Naive thymus-derived CD4-positive, alpha-beta T cell (primary cell): ENCODE results near the gene ST13. TPM values are rescaled to one million over a fixed set of nuclear protein-coding genes. Genes with fewer than 3 reads are reported as not detected.

ENCODE experiments used
- ATAC-seq: fragments of 150-1000 bp; cut with Tn5 transposase; 2 replicates; pipeline ENCODE4 v1.10.0; 2021; ENCODE audit warnings: mild to moderate bottlenecking, moderate library complexity
- CTCF ChIA-PET: fragments of 350-600 bp; sonication (Branson Sonifier 250); formaldehyde crosslinking; loops from one replicate; lab custom pipeline; 2021; ENCODE audit warnings: antibody characterized with exemption; lab: Charles Lee
- POLR2A ChIA-PET: fragments of 350-600 bp; sonication (Branson Sonifier 250); formaldehyde crosslinking; loops from one replicate; lab custom pipeline; 2021; ENCODE audit warnings: antibody characterized with exemption, inconsistent platforms; lab: Charles Lee
- DNase-seq, 9 donors: peaks; one replicate each; pipeline versions ENCODE4 v3.0.0 to v3.0.0-alpha.2; 2020 to 2022; ENCODE audit warnings: mixed read lengths in 1 of 9
- H3K27ac ChIP-seq: one replicate; pipeline ENCODE4 v1.7.0; 2013; ENCODE audit warnings: mild to moderate bottlenecking, low read depth, low read length, moderate library complexity
- H3K27me3 ChIP-seq, 2 donors: one replicate each; pipeline ENCODE4 v1.7.0; 2013; ENCODE audit warnings: low read length in 2 of 2, mild to moderate bottlenecking in 2 of 2, moderate library complexity in 2 of 2; ENCODE audit not compliant: control insufficient read depth in 2 of 2, insufficient read depth in 2 of 2
- H3K36me3 ChIP-seq, 3 experiments: 1 replicate in 2 of 3; 2 replicates in 1 of 3; pipeline ENCODE4 v1.7.0; 2013; ENCODE audit warnings: low read length in 3 of 3, mild to moderate bottlenecking in 3 of 3, moderate library complexity in 1 of 3; ENCODE audit not compliant: insufficient read depth in 3 of 3, control insufficient read depth in 2 of 3
- H3K4me1 ChIP-seq, 2 donors: one replicate each; pipeline ENCODE4 v1.7.0; 2013; ENCODE audit warnings: low read length in 2 of 2, mild to moderate bottlenecking in 2 of 2, moderate library complexity in 1 of 2; ENCODE audit not compliant: control insufficient read depth in 2 of 2, insufficient read depth in 2 of 2
- H3K4me3 ChIP-seq: 2 replicates; pipeline ENCODE4 v1.7.0; 2013; ENCODE audit warnings: mild to moderate bottlenecking, low read length
- H3K9me3 ChIP-seq, 3 experiments: 1 replicate in 2 of 3; 2 replicates in 1 of 3; pipeline ENCODE4 v1.7.0; 2013; ENCODE audit warnings: low read length in 3 of 3; ENCODE audit not compliant: control insufficient read depth in 2 of 3
- H3K27ac Mint-ChIP-seq, 9 donors: one replicate each; pipeline ENCODE4 v1.8.0; 2020 to 2022; ENCODE audit warnings: mixed read lengths in 9 of 9, mild to moderate bottlenecking in 8 of 9, moderate library complexity in 5 of 9, inconsistent platforms in 2 of 9
- H3K27me3 Mint-ChIP-seq, 5 donors: one replicate each; pipeline ENCODE4 v1.8.0; 2021 to 2022; ENCODE audit warnings: mixed read lengths in 5 of 5, mild to moderate bottlenecking in 1 of 5
- H3K36me3 Mint-ChIP-seq, 5 donors: one replicate each; pipeline ENCODE4 v1.8.0; 2020 to 2022; ENCODE audit warnings: mixed read lengths in 5 of 5, mild to moderate bottlenecking in 3 of 5, inconsistent platforms in 1 of 5
- H3K4me1 Mint-ChIP-seq, 7 donors: one replicate each; pipeline ENCODE4 v1.8.0; 2020 to 2022; ENCODE audit warnings: mixed read lengths in 7 of 7, mild to moderate bottlenecking in 3 of 7, inconsistent platforms in 1 of 7
- H3K4me3 Mint-ChIP-seq, 10 donors: one replicate each; pipeline ENCODE4 v1.8.0; 2020 to 2022; ENCODE audit warnings: mild to moderate bottlenecking in 10 of 10, mixed read lengths in 10 of 10, moderate library complexity in 6 of 10, inconsistent platforms in 2 of 10
- H3K9me3 Mint-ChIP-seq, 11 donors: one replicate each; pipeline ENCODE4 v1.8.0; 2020 to 2022; ENCODE audit warnings: mixed read lengths in 11 of 11, mild to moderate bottlenecking in 4 of 11, inconsistent platforms in 1 of 11, moderate library complexity in 1 of 11
- intact Hi-C, 2 donors: fragments of 100-400 bp; cut with micrococcal nuclease; formaldehyde crosslinking; loops; one replicate each; pipeline ENCODE4 v1.15.1; 2023
- polyA plus RNA-seq, 2 donors: library from polyadenylated mRNA; unstranded; fragments of 300-500 nt; fragmentation: Illumina TruSeq; gene quantifications; one replicate each; pipeline ENCODE4 v1.2.3, GENCODE V29; 2021
- total RNA-seq, 6 experiments: library from RNA in 5 of 6; stranded (reverse) in 5 of 6; gene quantifications; 1 replicate in 5 of 6; 2 replicates in 1 of 6; pipeline ENCODE4 v1.2.3 and lab custom pipeline; 2021 to 2026

ST13 gene
- total RNA-seq (100 to 1,000 TPM; 126 to 247 (median 185) TPM), polyA plus RNA-seq (100 to 1,000 TPM; 222 to 305 TPM), total RNA-seq (lab: John Stamatoyannopoulos, UW) (256 reads per million, percentile 95 among the genes with 10 or more reads in this experiment)

DNA sequence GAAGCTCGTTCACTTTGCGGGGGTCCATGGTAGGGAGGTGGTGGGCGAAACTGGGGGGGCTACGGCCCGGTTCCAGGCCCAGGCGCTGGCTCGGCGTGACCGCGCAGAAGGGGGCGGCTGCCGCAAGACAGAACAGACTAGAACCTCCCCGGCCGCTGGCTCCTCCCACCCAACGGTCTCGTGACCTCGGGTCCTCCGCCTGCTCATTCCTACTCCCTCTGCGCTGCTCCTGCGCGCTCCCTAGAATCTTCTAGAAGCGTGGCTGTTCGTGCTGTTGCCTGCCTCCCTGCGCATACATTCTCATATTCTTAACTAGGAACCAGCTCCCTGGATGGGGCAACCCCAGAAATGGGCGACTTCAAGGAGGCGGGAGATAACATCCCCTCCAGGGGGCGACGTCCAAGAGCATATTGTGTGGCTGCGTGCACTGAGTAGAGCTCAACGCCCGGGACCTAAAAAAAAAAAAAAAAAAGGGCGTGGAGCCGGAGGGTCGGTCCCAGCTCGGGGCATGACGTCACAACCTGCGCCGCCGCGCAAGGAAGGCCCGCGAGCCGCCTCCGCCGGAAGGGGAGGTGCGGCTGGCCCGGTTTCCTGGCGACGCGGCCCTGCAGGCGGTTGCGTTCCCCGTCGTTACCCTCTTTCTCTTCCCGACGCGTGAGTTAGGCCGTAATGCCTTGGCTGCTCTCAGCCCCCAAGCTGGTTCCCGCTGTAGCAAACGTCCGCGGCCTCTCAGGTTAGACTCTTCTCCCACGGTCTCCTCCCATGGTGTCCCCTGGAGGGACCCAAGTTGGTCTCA is at the start of gene ST13, which contains the start of gene XPNPEP3:
Gene ST13 (minus strand): TSS at position 127 of the 796 bp plus-strand sequence. CDS start 99 bp downstream, at position 28.
Gene XPNPEP3 (plus strand): TSS at position 636 of the 796 bp plus-strand sequence. CDS start 34 bp downstream, at position 670.
- H3K4me1 Mint-ChIP-seq = peaks cover 25 to 72% (median 64%) of the 10 kb centered on the region in 7 donors
- H3K36me3 Mint-ChIP-seq = peaks cover 0 to 7% (median 3%) of the 10 kb centered on the region in 5 donors
- POLR2A ChIA-PET = interaction anchor here (0.6 to 2.0 kb wide), 16 partner anchors 11 to 812 kb away, joined by 3 to 9 read pairs (median 3); partner anchors contain the start of genes ACO2, EP300, PHF5A and RANGAP1
- CTCF ChIA-PET = interaction anchor here (0.6 to 2.0 kb wide), 4 partner anchors 38 to 232 kb away, joined by 3 to 10 read pairs (median 4); partner anchors contain the start of gene SLC25A17
- DNase-seq (peak; percentile 96 to 98 (median 97)), ATAC-seq (peak; percentile 94)
- H3K27ac Mint-ChIP-seq = peak within 1 kb of the TSS; percentile 98 to 100 (median 100)
- peak within 1 kb of the TSS; percentile 94 to 100 (median 98) for H3K4me3 Mint-ChIP-seq
- intact Hi-C loops = loop anchor here (1.0 to 5.0 kb wide), 16 partner anchors 37 to 814 kb away; partner anchors contain the start of genes MRTFA (in 2 of the 2), RANGAP1 (in 2 of the 2), RBX1 (in 2 of the 2) and SLC25A17 (in 2 of the 2)
- H3K9me3 ChIP-seq = no peaks in the 10 kb centered on the region
- peaks cover 0 to 2% (median 0%) of the 10 kb centered on the region in 11 donors for H3K9me3 Mint-ChIP-seq
- H3K27ac ChIP-seq = peak within 1 kb of the TSS; percentile 97
- peaks cover 24 to 39% of the 10 kb centered on the region in 2 donors for H3K4me1 ChIP-seq
- H3K27me3 Mint-ChIP-seq = peaks cover 0 to 2% (median 0%) of the 10 kb centered on the region in 5 donors
- H3K27me3 ChIP-seq = no peaks in the 10 kb centered on the region
- peaks cover 1 to 8% (median 4%) of the 10 kb centered on the region in 3 experiments for H3K36me3 ChIP-seq
- peak within 1 kb of the TSS; percentile 83 for H3K4me3 ChIP-seq

DNA sequence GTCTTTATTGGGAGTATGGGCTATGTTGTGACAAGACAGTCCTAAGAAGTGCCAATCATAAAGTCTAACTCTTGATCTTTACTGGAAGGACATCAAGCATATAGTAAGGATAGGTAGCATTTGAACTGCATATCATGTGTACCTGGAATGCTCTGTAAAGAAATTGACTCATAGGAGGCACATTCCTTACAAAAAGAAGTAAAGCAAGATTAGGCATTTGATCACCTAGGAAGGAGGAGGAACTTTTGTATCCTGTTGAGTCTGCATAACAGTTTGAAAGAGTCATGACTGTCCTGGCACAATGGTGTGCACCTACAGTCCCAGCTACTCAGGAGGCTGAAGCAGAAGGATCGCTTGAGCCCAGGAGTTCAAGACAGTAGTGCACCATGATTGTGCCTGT is 47.7 kb upstream of the ST13 start:
- Mint-ChIP-seq H3K9me3 (no peaks in the 10 kb centered on the region), H3K27ac (peak overlapping the region in 1 of 9 donors; percentile 9), H3K4me1 (peaks cover 2 to 3% (median 2%) of the 10 kb centered on the region in 7 donors), H3K27me3 (no peaks in the 10 kb centered on the region), H3K4me3 (no peak overlapping the region), H3K36me3 (peaks cover 2 to 31% (median 10%) of the 10 kb centered on the region in 5 donors)
- H3K27ac ChIP-seq = no peak overlapping the region
- POLR2A ChIA-PET = no interaction called here
- peaks cover 0 to 20% (median 0%) of the 10 kb centered on the region in 3 experiments for H3K36me3 ChIP-seq
- no peaks in the 10 kb centered on the region for H3K9me3 ChIP-seq
- no peak overlapping the region for H3K4me3 ChIP-seq
- no peak for ATAC-seq
- DNase-seq = no peak
- CTCF ChIA-PET = interaction anchor here (0.6 to 0.7 kb wide), 2 partner anchors 178 to 646 kb away, joined by 3 to 4 read pairs; no protein-coding TSS in a partner anchor
- intact Hi-C loops = no loop called here
- no peaks in the 10 kb centered on the region for H3K4me1 ChIP-seq
- no peaks in the 10 kb centered on the region for H3K27me3 ChIP-seq

GRCh38 chr22:40898850-40899357 is 42.5 kb upstream of the ST13 start:
- POLR2A ChIA-PET = no interaction called here
- intact Hi-C loops = loop anchor here (1.0 to 5.0 kb wide), 7 partner anchors 42 to 462 kb away; partner anchors contain the start of genes ST13 (in 2 of the 2) and XPNPEP3 (in 2 of the 2)

DNA sequence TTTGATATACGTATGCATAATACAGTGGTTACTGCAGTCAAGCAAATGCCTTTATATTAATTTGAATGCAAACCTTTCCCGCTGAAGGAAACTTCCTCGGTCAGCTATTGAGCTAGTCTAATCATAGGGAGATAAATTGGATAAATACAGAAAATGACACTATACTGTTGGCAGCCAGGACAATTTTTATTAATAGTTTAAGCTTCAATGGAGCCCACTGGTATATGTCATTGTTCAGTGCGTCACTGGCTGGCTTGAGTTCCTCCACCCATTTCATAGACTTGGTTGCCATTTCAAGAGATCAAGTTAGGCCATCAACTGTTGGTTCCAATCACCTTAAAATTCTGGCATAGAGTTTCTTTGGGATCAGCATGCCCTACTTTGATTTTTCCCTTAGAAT is 38.0 kb upstream of the ST13 start:
- Histone ChIP-seq H3K9me3 (no peaks in the 10 kb centered on the region), H3K4me1 (no peaks in the 10 kb centered on the region), H3K36me3 (peaks cover 0 to 22% (median 0%) of the 10 kb centered on the region in 3 experiments), H3K4me3 (no peak overlapping the region), H3K27ac (no peak overlapping the region), H3K27me3 (no peaks in the 10 kb centered on the region)
- ChIA-PET POLR2A (interaction anchor here (1.4 kb wide), 1 partner anchor 759 kb away, joined by 3 read pairs; no protein-coding TSS in a partner anchor), CTCF (no interaction called here)
- peaks cover 4 to 9% (median 5%) of the 10 kb centered on the region in 7 donors for H3K4me1 Mint-ChIP-seq
- no peak overlapping the region for H3K4me3 Mint-ChIP-seq
- no peak overlapping the region for H3K27ac Mint-ChIP-seq
- intact Hi-C loops = no loop called here
- ATAC-seq (no peak), DNase-seq (no peak)
- peaks cover 0 to 14% (median under 1%) of the 10 kb centered on the region in 5 donors for H3K36me3 Mint-ChIP-seq
- no peaks in the 10 kb centered on the region for H3K27me3 Mint-ChIP-seq
- peaks cover 0 to 3% (median 0%) of the 10 kb centered on the region in 11 donors for H3K9me3 Mint-ChIP-seq

More at GRCh38 chr22:40898850-40899357, 42.5 kb upstream of the ST13 start:
- H3K4me1 Mint-ChIP-seq = peaks cover 4 to 9% (median 5%) of the 10 kb centered on the region in 7 donors
- peak overlapping the region in 2 of 9 donors; percentile 36 to 44 for H3K27ac Mint-ChIP-seq
- peak overlapping the region in 1 of 10 donors; percentile 28 for H3K4me3 Mint-ChIP-seq
- ATAC-seq (peak; percentile 67), DNase-seq (peak in 7 of 9 donors; percentile 12 to 52 (median 37))
- H3K36me3 Mint-ChIP-seq = peaks cover 0 to 22% (median 2%) of the 10 kb centered on the region in 5 donors
- H3K36me3 ChIP-seq = peaks cover 0 to 13% (median 0%) of the 10 kb centered on the region in 3 experiments
- no peaks in the 10 kb centered on the region for H3K4me1 ChIP-seq
- H3K9me3 ChIP-seq = no peaks in the 10 kb centered on the region
- no peaks in the 10 kb centered on the region for H3K27me3 ChIP-seq
- H3K4me3 ChIP-seq = no peak overlapping the region
- no peak overlapping the region for H3K27ac ChIP-seq
- H3K27me3 Mint-ChIP-seq = no peaks in the 10 kb centered on the region
- CTCF ChIA-PET = interaction anchor here (0.6 to 2.2 kb wide), 9 partner anchors 23 to 462 kb away, joined by 3 to 26 read pairs (median 4); partner anchors contain the start of gene XPNPEP3
- peaks cover 0 to 3% (median 0%) of the 10 kb centered on the region in 11 donors for H3K9me3 Mint-ChIP-seq

DNA sequence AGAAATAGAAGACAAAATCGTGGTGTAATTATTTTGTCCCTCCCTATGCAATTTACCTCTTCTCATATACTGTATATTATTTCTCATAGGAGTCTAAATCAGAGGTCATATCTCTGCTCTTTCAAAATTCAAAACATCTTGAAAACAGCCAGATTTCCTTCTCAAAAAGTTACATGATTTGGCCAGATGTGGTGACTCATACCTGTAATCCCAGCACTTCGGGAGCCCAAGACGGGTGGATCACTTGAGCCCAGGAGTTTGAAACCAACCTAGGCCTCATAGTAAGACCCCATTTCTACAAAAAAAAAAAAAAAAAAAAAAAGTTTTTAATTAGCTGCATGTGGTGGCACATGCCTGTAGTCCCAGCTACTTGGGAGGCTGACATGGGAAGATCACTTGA is 34.4 kb upstream of the ST13 start:
- Histone ChIP-seq H3K36me3 (peaks cover 0 to 41% (median 8%) of the 10 kb centered on the region in 3 experiments), H3K4me3 (no peak overlapping the region), H3K27me3 (no peaks in the 10 kb centered on the region), H3K27ac (no peak overlapping the region), H3K4me1 (no peaks in the 10 kb centered on the region), H3K9me3 (no peaks in the 10 kb centered on the region)
- DNase-seq (no peak), ATAC-seq (no peak)
- Mint-ChIP-seq H3K4me1 (peaks cover 0 to 8% (median 0%) of the 10 kb centered on the region in 7 donors), H3K27me3 (no peaks in the 10 kb centered on the region), H3K27ac (no peak overlapping the region), H3K9me3 (peaks cover 0 to 3% (median 0%) of the 10 kb centered on the region in 11 donors), H3K4me3 (no peak overlapping the region), H3K36me3 (peaks cover 5 to 42% (median 17%) of the 10 kb centered on the region in 5 donors)
- intact Hi-C loops = no loop called here
- CTCF ChIA-PET = no interaction called here
- POLR2A ChIA-PET = no interaction called here

GRCh38 chr22:40889116-40889515 is 32.7 kb upstream of the ST13 start:
- Mint-ChIP-seq H3K4me1 (peaks cover 0 to 8% (median 0%) of the 10 kb centered on the region in 7 donors), H3K27me3 (no peaks in the 10 kb centered on the region), H3K27ac (peak overlapping the region in 3 of 9 donors; percentile 13 to 75 (median 36)), H3K9me3 (peaks cover 0 to 3% (median 0%) of the 10 kb centered on the region in 11 donors), H3K36me3 (peaks cover 5 to 44% (median 17%) of the 10 kb centered on the region in 5 donors), H3K4me3 (no peak overlapping the region)
- Histone ChIP-seq H3K9me3 (no peaks in the 10 kb centered on the region), H3K36me3 (peaks cover 0 to 48% (median 8%) of the 10 kb centered on the region in 3 experiments), H3K4me1 (no peaks in the 10 kb centered on the region), H3K4me3 (no peak overlapping the region), H3K27me3 (no peaks in the 10 kb centered on the region), H3K27ac (no peak overlapping the region)
- no peak for DNase-seq
- no peak for ATAC-seq
- ChIA-PET POLR2A (no interaction called here), CTCF (no interaction called here)
- intact Hi-C loops = no loop called here
